ENCODE results near the gene TAB3.

DNA sequence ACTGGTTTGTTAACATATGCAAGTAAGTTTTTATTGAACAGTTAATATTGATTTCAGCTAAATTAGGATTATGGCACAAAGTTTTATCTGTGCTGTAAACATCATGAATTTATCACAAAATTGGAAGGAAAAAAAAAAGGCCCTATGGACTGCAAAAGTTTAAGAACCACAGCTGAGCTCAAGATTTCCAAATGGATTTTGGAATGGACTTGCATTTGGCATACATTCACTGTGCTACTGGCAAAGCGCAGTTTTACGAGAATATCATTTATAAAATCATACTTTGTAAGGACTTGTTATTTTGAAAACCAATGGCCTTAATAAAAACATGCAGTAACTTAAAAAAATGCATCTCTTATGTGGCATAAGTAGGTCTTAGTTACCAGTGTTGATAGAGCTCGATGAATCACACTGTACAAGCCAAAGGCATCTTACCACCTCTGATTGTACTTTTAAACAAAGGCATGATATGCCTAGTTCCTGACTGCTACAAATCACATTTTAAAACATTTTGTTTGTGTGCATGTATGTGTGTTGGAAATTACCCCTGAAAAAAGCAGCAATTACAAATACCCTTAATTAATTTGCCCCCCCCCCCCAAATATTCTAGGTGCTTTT, 58.6 kb downstream of the TAB3 start:
- TF ChIP-seq, protein P1, sequence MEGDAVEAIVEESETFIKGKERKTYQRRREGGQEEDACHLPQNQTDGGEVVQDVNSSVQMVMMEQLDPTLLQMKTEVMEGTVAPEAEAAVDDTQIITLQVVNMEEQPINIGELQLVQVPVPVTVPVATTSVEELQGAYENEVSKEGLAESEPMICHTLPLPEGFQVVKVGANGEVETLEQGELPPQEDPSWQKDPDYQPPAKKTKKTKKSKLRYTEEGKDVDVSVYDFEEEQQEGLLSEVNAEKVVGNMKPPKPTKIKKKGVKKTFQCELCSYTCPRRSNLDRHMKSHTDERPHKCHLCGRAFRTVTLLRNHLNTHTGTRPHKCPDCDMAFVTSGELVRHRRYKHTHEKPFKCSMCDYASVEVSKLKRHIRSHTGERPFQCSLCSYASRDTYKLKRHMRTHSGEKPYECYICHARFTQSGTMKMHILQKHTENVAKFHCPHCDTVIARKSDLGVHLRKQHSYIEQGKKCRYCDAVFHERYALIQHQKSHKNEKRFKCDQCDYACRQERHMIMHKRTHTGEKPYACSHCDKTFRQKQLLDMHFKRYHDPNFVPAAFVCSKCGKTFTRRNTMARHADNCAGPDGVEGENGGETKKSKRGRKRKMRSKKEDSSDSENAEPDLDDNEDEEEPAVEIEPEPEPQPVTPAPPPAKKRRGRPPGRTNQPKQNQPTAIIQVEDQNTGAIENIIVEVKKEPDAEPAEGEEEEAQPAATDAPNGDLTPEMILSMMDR (IDR thresholded peaks at IDR 0.05; ENCODE audit: low read length): no peak
- TF ChIP-seq EZH2 (optimal IDR thresholded peaks at IDR 0.05; ENCODE audit: low read depth, low read length) (no peak), EZH2phosphoT487 (IDR thresholded peaks at IDR 0.05; ENCODE audit: low read length) (no peak)
